Gastrocnemius medialis (tissue), 4 donors: ENCODE results near the gene SCP2. TPM values are rescaled to one million over a fixed set of nuclear protein-coding genes. Genes with fewer than 3 reads are reported as not detected.

Source experiments
- ATAC-seq, 2 donors: fragments of 150-250 bp; one replicate each; pipeline ENCODE4 v1.9.1; 2016
- DNase-seq, 2 donors: peaks; one replicate each; pipeline ENCODE4 v3.0.0-alpha.2; 2019
- H3K27ac ChIP-seq, 4 donors: fragments of 200-600 bp; sonication (generic); 1 replicate in 1 of 4; 2 replicates in 3 of 4; pipeline ENCODE4 v1.5.1; 2016 to 2018; ENCODE audit warnings: mild to moderate bottlenecking in 2 of 4, moderate library complexity in 1 of 4
- H3K27me3 ChIP-seq, 3 donors: fragments of 200-600 bp; sonication (generic) in 2 of 3; 1 replicate in 1 of 3; 2 replicates in 2 of 3; pipeline versions ENCODE4 v1.5.1 to v1.6.0; 2016 to 2019; ENCODE audit warnings: mild to moderate bottlenecking in 1 of 3, moderate library complexity in 1 of 3
- H3K36me3 ChIP-seq, 2 donors: fragments of 200-600 bp; sonication (generic) in 1 of 2; one replicate each; pipeline ENCODE4 v1.5.1; 2017 to 2018
- H3K4me1 ChIP-seq, 2 donors: fragments of 200-600 bp; sonication (generic) in 1 of 2; one replicate each; pipeline ENCODE4 v1.5.1; 2016 to 2017; ENCODE audit warnings: mild to moderate bottlenecking in 2 of 2
- H3K4me3 ChIP-seq, 4 donors: fragments of 200-600 bp; sonication (generic) in 3 of 4; 1 replicate in 1 of 4; 2 replicates in 3 of 4; pipeline ENCODE4 v1.5.1; 2016 to 2019; ENCODE audit warnings: mild to moderate bottlenecking in 2 of 4
- H3K9me3 ChIP-seq, 3 donors: fragments of 200-600 bp; sonication (generic) in 2 of 3; 1 replicate in 1 of 3; 2 replicates in 2 of 3; pipeline ENCODE4 v1.5.1; 2016 to 2019
- POLR2A ChIP-seq, 2 donors: fragments of 450-650 bp; IDR thresholded peaks; one replicate each; pipeline ENCODE4 v1.6.1; 2017; ENCODE audit warnings: antibody characterized with exemption in 2 of 2, mild to moderate bottlenecking in 2 of 2, moderate library complexity in 2 of 2
- in situ Hi-C, 4 donors: fragments of 200-750 bp; cut with MboI; loops; one replicate each; pipeline versions ENCODE4 v1.15.0 to v1.8.0; 2017; ENCODE audit warnings: low sequenced_read_pairs in 4 of 4
- intact Hi-C: fragments of 100-400 bp; cut with DNase I; formaldehyde crosslinking; loops from one replicate; pipeline ENCODE4 v1.15.1; 2023; ENCODE audit warnings: low total_unique reads
- total RNA-seq, 4 donors: library from RNA; depleted of rRNA; stranded (reverse); fragments of >200 nt; gene quantifications; one replicate each; pipeline versions ENCODE4 v1.1.0 to v1.2.3, GENCODE V29; 2016
- TF ChIP-seq, protein P1 (sequence below), 5 experiments: fragments of 450-650 bp in 3 of 5; fragments of 200-600 bp in 2 of 5; sonication (generic) in 2 of 5; IDR thresholded peaks in 4 of 5; conservative IDR thresholded peaks in 1 of 5; 1 replicate in 4 of 5; 2 replicates in 1 of 5; pipeline ENCODE4 v1.5.1; 2016 to 2019; ENCODE audit warnings: antibody characterized with exemption in 5 of 5, mild to moderate bottlenecking in 3 of 5, moderate library complexity in 3 of 5

The SCP2 gene
- total RNA-seq, 4 donors from 2014 or later, result 44.6 to 75.4 (median 61.1) TPM

GRCh38 chr1:53043271-53043670, 116.2 kb downstream of the SCP2 start:
- Histone ChIP-seq H3K9me3 (no peaks in the 10 kb centered on the region), H3K4me3 (no peak overlapping the region), H3K27ac (no peak overlapping the region), H3K27me3 (no peaks in the 10 kb centered on the region), H3K36me3 (peaks cover 0 to 24% of the 10 kb centered on the region in 2 donors), H3K4me1 (peaks cover 7% of the 10 kb centered on the region in 2 donors)
- DNase-seq (no peak), ATAC-seq (no peak)
- in situ Hi-C loops (no loop called here), intact Hi-C loops (no loop called here)
- TF ChIP-seq POLR2A (IDR thresholded peaks at IDR 0.05), result no peak
- TF ChIP-seq, protein P1, sequence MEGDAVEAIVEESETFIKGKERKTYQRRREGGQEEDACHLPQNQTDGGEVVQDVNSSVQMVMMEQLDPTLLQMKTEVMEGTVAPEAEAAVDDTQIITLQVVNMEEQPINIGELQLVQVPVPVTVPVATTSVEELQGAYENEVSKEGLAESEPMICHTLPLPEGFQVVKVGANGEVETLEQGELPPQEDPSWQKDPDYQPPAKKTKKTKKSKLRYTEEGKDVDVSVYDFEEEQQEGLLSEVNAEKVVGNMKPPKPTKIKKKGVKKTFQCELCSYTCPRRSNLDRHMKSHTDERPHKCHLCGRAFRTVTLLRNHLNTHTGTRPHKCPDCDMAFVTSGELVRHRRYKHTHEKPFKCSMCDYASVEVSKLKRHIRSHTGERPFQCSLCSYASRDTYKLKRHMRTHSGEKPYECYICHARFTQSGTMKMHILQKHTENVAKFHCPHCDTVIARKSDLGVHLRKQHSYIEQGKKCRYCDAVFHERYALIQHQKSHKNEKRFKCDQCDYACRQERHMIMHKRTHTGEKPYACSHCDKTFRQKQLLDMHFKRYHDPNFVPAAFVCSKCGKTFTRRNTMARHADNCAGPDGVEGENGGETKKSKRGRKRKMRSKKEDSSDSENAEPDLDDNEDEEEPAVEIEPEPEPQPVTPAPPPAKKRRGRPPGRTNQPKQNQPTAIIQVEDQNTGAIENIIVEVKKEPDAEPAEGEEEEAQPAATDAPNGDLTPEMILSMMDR (IDR thresholded peaks at IDR 0.05 in 4 of 5, conservative IDR thresholded peaks at IDR 0.05 in 1 of 5), result no peak

GRCh38 chr1:53044926-53045325, 117.8 kb downstream of the SCP2 start:
- Histone ChIP-seq H3K27me3 (no peaks in the 10 kb centered on the region), H3K36me3 (peaks cover 0 to 12% of the 10 kb centered on the region in 2 donors), H3K27ac (no peak overlapping the region), H3K4me3 (no peak overlapping the region), H3K9me3 (no peaks in the 10 kb centered on the region), H3K4me1 (peaks cover 7% of the 10 kb centered on the region in 2 donors)
- intact Hi-C loops (no loop called here), in situ Hi-C loops (no loop called here)
- ATAC-seq (no peak), DNase-seq (no peak)
- TF ChIP-seq, protein P1 (IDR thresholded peaks at IDR 0.05 in 4 of 5, conservative IDR thresholded peaks at IDR 0.05 in 1 of 5), result no peak
- TF ChIP-seq POLR2A (IDR thresholded peaks at IDR 0.05), result no peak

DNA sequence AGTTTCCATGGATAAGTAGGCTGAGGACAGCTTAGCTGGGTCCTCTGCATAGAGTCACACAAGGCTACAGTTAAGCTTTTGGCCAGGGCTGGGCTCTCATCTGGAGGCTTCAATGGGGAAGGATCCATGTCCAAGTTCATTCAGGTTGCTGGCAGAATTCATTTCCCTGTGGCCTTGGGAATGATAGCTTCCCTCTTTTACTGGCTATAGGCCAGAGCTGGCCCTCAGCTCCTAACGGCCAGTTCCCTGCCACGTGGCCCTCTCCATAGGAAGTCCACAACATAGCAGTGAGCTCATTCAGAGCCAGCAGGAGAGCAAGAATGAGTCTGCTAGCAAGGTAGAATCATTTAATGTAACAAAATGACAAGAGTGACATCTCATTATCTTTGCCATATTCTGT, 119.9 kb downstream of the SCP2 start:
- no peaks in the 10 kb centered on the region for H3K9me3 ChIP-seq
- H3K27me3 ChIP-seq, result no peaks in the 10 kb centered on the region
- H3K4me1 ChIP-seq, result peaks cover 7% of the 10 kb centered on the region in 2 donors
- no peak for DNase-seq
- TF ChIP-seq POLR2A (IDR thresholded peaks at IDR 0.05), result no peak
- TF ChIP-seq, protein P1 (IDR thresholded peaks at IDR 0.05 in 4 of 5, conservative IDR thresholded peaks at IDR 0.05 in 1 of 5), result no peak
- no peak for ATAC-seq
- intact Hi-C loops, result no loop called here
- peaks cover 0 to 13% of the 10 kb centered on the region in 2 donors for H3K36me3 ChIP-seq
- in situ Hi-C loops, result no loop called here
- no peak overlapping the region for H3K4me3 ChIP-seq
- no peak overlapping the region for H3K27ac ChIP-seq

DNA sequence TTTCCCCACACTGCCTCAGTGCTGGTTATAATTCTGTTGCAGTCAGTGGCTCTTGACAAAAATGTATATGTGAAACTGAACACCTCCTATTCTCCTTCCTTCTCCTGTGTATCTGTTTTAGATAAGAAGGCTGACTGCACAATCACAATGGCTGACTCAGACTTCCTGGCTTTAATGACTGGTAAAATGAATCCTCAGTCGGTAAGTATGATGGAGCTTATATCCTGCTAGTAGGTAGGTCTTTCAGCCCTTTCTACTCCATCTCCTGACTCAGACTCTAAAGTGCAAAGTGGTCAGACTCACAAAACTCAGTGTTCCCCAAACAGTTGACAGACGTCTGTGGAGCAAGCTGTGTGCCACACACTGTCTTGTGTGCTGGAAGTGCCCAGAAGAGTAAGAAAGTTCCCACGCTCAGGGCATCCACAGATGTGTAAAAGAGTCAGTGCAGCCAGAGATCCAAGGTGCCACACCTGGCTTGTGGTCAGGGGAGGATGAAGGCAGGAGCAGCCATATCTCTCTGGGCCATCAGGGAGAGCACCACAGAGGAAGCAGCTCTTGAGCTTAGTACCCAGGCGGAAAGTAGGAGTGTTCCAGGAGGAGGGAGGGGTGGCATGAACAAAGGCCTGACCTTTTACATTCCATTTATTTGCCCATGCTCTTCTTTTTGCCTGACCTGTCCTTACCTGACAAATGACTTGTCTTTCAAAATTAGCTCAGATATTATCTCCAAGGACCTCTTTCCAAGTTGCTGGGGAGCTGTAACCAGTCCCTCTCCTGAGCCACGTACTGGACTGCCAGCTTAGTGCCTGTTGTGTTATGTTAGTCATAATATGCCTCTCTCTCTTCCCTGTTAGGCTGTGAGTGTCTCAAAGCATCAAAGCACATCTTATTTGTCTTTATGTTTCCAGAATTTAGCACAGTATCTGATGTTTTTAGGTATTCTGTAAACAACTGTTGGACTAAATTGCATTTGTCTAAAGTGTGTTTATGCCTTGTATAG, 121.0 kb downstream of the SCP2 start:
- DNase-seq (no peak), ATAC-seq (no peak)
- H3K4me1 ChIP-seq, result peaks cover 7% of the 10 kb centered on the region in 2 donors
- in situ Hi-C loops (no loop called here), intact Hi-C loops (no loop called here)
- no peaks in the 10 kb centered on the region for H3K9me3 ChIP-seq
- H3K27me3 ChIP-seq, result no peaks in the 10 kb centered on the region
- H3K4me3 ChIP-seq, result no peak overlapping the region
- TF ChIP-seq POLR2A (IDR thresholded peaks at IDR 0.05), result no peak
- TF ChIP-seq, protein P1 (IDR thresholded peaks at IDR 0.05 in 4 of 5, conservative IDR thresholded peaks at IDR 0.05 in 1 of 5), result no peak
- H3K27ac ChIP-seq, result no peak overlapping the region
- peaks cover 0 to 15% of the 10 kb centered on the region in 2 donors for H3K36me3 ChIP-seq
